Measurements from ENCODE around the gene ERG. TPM values are rescaled to one million over a fixed set of nuclear protein-coding genes. Genes with fewer than 3 reads are reported as not detected.

Gene ERG
- total RNA-seq, 2 experiments from 2014 or later, result not detected

GRCh38 chr21:38404177-38404576 lies 94.1 kb downstream of the ERG start:
- ChIA-PET POLR2A (no interaction called here), CTCF (ENCODE audit: unreplicated experiment) (no interaction called here)
- Histone ChIP-seq H3K27ac (ENCODE audit: low read depth, low read length, poor library complexity, severe bottlenecking) (no peak overlapping the region), H3K4me2 (ENCODE audit: low read length) (no peak overlapping the region), H3K9me3 (ENCODE audit: low read length) (no peaks in the 10 kb centered on the region), H3K4me1 (ENCODE audit: insufficient read depth, low read length, poor library complexity, severe bottlenecking) (no peaks in the 10 kb centered on the region), H3K79me2 (ENCODE audit: insufficient read depth, low read depth, low read length) (no peaks in the 10 kb centered on the region), H3K9me2 (ENCODE audit: insufficient read depth, low read length) (no peaks in the 10 kb centered on the region), H3K4me3 (ENCODE audit: low read depth, low read length, poor library complexity, severe bottlenecking) (no peak overlapping the region), H2AFZ (ENCODE audit: low read length) (no peak overlapping the region), H4K20me1 (ENCODE audit: insufficient read depth, low read length) (no peaks in the 10 kb centered on the region), H3K36me3 (ENCODE audit: insufficient read depth, low read length) (no peaks in the 10 kb centered on the region)
- TF ChIP-seq EZH2phosphoT487 (IDR thresholded peaks at IDR 0.05; ENCODE audit: borderline replicate concordance, low read depth, low read length), result no peak
- TF ChIP-seq, protein P1, sequence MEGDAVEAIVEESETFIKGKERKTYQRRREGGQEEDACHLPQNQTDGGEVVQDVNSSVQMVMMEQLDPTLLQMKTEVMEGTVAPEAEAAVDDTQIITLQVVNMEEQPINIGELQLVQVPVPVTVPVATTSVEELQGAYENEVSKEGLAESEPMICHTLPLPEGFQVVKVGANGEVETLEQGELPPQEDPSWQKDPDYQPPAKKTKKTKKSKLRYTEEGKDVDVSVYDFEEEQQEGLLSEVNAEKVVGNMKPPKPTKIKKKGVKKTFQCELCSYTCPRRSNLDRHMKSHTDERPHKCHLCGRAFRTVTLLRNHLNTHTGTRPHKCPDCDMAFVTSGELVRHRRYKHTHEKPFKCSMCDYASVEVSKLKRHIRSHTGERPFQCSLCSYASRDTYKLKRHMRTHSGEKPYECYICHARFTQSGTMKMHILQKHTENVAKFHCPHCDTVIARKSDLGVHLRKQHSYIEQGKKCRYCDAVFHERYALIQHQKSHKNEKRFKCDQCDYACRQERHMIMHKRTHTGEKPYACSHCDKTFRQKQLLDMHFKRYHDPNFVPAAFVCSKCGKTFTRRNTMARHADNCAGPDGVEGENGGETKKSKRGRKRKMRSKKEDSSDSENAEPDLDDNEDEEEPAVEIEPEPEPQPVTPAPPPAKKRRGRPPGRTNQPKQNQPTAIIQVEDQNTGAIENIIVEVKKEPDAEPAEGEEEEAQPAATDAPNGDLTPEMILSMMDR (conservative IDR thresholded peaks at IDR 0.05; ENCODE audit: low read length), result no peak
- intact Hi-C loops (cut with micrococcal nuclease; ENCODE audit: unreplicated experiment), result no loop called here
- no peak for DNase-seq (ENCODE audit: low spot score)
- BruUV-seq (replicated peaks), result no TSS peak

DNA sequence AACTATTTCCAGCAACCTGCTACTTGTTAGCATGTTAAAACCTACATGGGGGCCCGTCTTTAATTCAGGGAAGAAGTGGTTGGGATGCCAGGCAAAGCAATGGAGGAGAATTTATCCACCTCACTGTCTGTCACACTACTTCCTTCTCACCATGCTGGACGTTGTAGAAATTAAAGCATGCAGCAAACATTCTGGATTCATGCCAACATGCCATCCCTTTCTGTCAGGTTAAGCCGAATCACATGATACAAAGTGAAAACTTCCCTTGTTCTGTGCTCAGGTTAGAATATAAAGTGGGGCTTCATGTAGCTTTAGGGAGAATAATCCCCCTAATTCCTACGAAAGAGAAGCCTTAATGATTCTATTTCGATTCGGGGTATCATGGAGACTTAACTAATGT lies 95.5 kb downstream of the ERG start:
- no peaks in the 10 kb centered on the region for H3K36me3 ChIP-seq (ENCODE audit: insufficient read depth, low read length)
- no peak overlapping the region for H3K27ac ChIP-seq (ENCODE audit: low read depth, low read length, poor library complexity, severe bottlenecking)
- POLR2A ChIA-PET, result no interaction called here
- DNase-seq (ENCODE audit: low spot score), result no peak
- intact Hi-C loops (cut with micrococcal nuclease; ENCODE audit: unreplicated experiment), result no loop called here
- H2AFZ ChIP-seq (ENCODE audit: low read length), result no peak overlapping the region
- no peak overlapping the region for H3K4me2 ChIP-seq (ENCODE audit: low read length)
- H3K4me3 ChIP-seq (ENCODE audit: low read depth, low read length, poor library complexity, severe bottlenecking), result no peak overlapping the region
- CTCF ChIA-PET (ENCODE audit: unreplicated experiment), result no interaction called here
- TF ChIP-seq EZH2phosphoT487 (IDR thresholded peaks at IDR 0.05; ENCODE audit: borderline replicate concordance, low read depth, low read length), result no peak
- TF ChIP-seq, protein P1 (conservative IDR thresholded peaks at IDR 0.05; ENCODE audit: low read length), result no peak
- no peaks in the 10 kb centered on the region for H3K9me2 ChIP-seq (ENCODE audit: insufficient read depth, low read length)
- no peaks in the 10 kb centered on the region for H3K4me1 ChIP-seq (ENCODE audit: insufficient read depth, low read length, poor library complexity, severe bottlenecking)
- H3K9me3 ChIP-seq (ENCODE audit: low read length), result no peaks in the 10 kb centered on the region
- H3K79me2 ChIP-seq (ENCODE audit: insufficient read depth, low read depth, low read length), result no peaks in the 10 kb centered on the region
- no TSS peak for BruUV-seq (replicated peaks)
- H4K20me1 ChIP-seq (ENCODE audit: insufficient read depth, low read length), result no peaks in the 10 kb centered on the region

GRCh38 chr21:38402291-38402690 lies 96.0 kb downstream of the ERG start:
- no TSS peak for BruUV-seq (replicated peaks)
- POLR2A ChIA-PET, result no interaction called here
- H3K79me2 ChIP-seq (ENCODE audit: insufficient read depth, low read depth, low read length), result no peaks in the 10 kb centered on the region

More at GRCh38 chr21:38402291-38402690, 96.0 kb downstream of the ERG start:
- no peaks in the 10 kb centered on the region for H3K9me2 ChIP-seq (ENCODE audit: insufficient read depth, low read length)
- DNase-seq (ENCODE audit: low spot score), result no peak
- H2AFZ ChIP-seq (ENCODE audit: low read length), result no peak overlapping the region
- intact Hi-C loops (cut with micrococcal nuclease; ENCODE audit: unreplicated experiment), result no loop called here
- H3K4me2 ChIP-seq (ENCODE audit: low read length), result no peak overlapping the region
- no peak overlapping the region for H3K4me3 ChIP-seq (ENCODE audit: low read depth, low read length, poor library complexity, severe bottlenecking)
- H3K9me3 ChIP-seq (ENCODE audit: low read length), result no peaks in the 10 kb centered on the region
- H4K20me1 ChIP-seq (ENCODE audit: insufficient read depth, low read length), result no peaks in the 10 kb centered on the region
- TF ChIP-seq, protein P1 (conservative IDR thresholded peaks at IDR 0.05; ENCODE audit: low read length), result no peak
- TF ChIP-seq EZH2phosphoT487 (IDR thresholded peaks at IDR 0.05; ENCODE audit: borderline replicate concordance, low read depth, low read length), result no peak
- no peak overlapping the region for H3K27ac ChIP-seq (ENCODE audit: low read depth, low read length, poor library complexity, severe bottlenecking)
- CTCF ChIA-PET (ENCODE audit: unreplicated experiment), result no interaction called here
- H3K4me1 ChIP-seq (ENCODE audit: insufficient read depth, low read length, poor library complexity, severe bottlenecking), result no peaks in the 10 kb centered on the region
- H3K36me3 ChIP-seq (ENCODE audit: insufficient read depth, low read length), result no peaks in the 10 kb centered on the region

All from OCI-LY7 (cell line).